GM12878 (cell line): ENCODE results near the gene CYP4V2.

Experiments used
- FOXK2 ChIP-seq: fragments of 450-650 bp; IDR thresholded peaks from 2 replicates; pipeline ENCODE4 v1.6.1; 2017; ENCODE audit warnings: mild to moderate bottlenecking, moderate library complexity
- MEF2A ChIP-seq: IDR thresholded peaks from 2 replicates; pipeline ENCODE4 v1.6.1; 2011; ENCODE audit warnings: low read depth, mild to moderate bottlenecking, low read length, moderate library complexity; ENCODE audit not compliant: insufficient read depth
- NFIC ChIP-seq: IDR thresholded peaks from 2 replicates; pipeline ENCODE4 v1.6.1; 2012; ENCODE audit warnings: low read depth, mild to moderate bottlenecking, inconsistent platforms, low read length, moderate library complexity
- TCF12 ChIP-seq: IDR thresholded peaks from 2 replicates; pipeline ENCODE4 v1.6.1; 2011; ENCODE audit warnings: low read depth, mild to moderate bottlenecking, low read length

DNA sequence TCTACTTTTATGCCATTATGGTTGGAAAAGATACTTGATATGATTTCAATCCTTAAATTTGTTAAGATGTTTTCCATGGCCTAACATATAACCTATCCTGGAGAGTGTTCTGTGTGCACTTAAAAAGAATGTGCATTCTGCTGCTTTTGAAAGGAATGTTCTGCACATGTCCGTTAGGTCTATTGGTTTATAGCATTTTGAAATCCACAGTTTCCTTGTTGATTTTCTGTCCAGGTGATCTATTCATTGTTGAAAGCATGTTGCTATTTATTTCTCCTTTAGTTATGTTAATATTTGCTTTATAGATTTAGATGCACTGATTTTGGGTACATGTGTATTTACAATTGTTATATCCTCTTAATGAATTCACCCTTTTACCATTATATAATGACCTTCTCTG lies 30.3 kb downstream of the CYP4V2 start:
- TF ChIP-seq NFIC (no peak), TCF12 (no peak), FOXK2 (no peak), MEF2A (no peak)
